ENCODE data around the gene RXRA. TPM values are rescaled to one million over a fixed set of nuclear protein-coding genes. Genes with fewer than 3 reads are reported as not detected.

Gene RXRA
- total RNA-seq, 1 experiment from 2014 or later, result 39.1 TPM

- Histone ChIP-seq H3K27me3 (no peaks in the 10 kb centered on the region), H3K36me3 (no peaks in the 10 kb centered on the region), H3K9me3 (replicated peaks) (no peaks in the 10 kb centered on the region), H3K4me3 (no peak overlapping the region), H3K4me1 (no peaks in the 10 kb centered on the region), H3K27ac (no peak overlapping the region)
- no peak for DNase-seq
Observed at GRCh38 chr9:134352247-134352933, 26.1 kb downstream of the RXRA start.

DNA sequence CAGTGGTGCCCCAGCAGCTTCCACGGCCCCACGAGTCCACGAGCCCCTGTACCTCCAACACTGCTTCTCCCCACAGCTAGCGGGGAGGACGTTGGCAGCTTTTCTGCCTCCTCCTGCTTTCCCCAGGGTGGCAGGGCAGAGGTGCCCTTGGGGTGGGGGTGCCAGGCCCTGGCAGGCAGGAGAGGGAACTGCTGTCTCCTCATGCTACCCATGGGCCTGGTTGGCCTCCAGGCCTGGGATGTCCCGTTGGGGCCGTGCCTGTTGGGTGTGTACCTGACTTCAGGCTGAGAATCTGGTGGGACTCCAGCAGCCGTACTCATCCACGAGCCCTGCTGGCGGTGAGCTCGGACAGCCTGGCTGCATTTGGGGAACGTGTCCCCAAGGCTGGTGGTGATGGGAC lies 27.3 kb downstream of the RXRA start:
- H3K36me3 ChIP-seq, result no peaks in the 10 kb centered on the region
- no peak overlapping the region for H3K27ac ChIP-seq
- no peaks in the 10 kb centered on the region for H3K4me1 ChIP-seq
- no peak for DNase-seq
- no peaks in the 10 kb centered on the region for H3K9me3 ChIP-seq (replicated peaks)
- H3K4me3 ChIP-seq, result no peak overlapping the region
- H3K27me3 ChIP-seq, result no peaks in the 10 kb centered on the region

DNA sequence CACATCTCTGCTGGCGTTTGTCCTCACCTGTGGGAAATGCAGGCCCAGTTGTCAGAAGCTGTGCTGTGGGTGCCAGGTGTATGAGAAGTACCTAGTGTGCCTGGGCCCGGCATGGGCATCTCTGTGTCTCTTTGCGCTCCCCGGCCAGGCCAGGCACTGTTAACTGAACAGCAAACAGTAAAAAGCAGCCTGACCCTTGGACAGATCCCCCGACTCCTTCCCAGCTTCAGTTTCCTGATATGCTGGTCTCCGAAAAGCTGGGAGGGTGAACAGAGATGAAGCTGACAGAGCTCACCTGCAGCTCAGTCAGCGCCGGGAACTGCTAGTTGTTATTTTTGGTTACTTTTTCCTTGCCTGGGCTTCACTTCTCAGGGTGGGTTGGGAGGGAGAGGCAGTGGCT lies 28.9 kb downstream of the RXRA start:
- no peak overlapping the region for H3K27ac ChIP-seq
- H3K4me3 ChIP-seq, result no peak overlapping the region
- H3K36me3 ChIP-seq, result no peaks in the 10 kb centered on the region
- no peak for DNase-seq
- H3K27me3 ChIP-seq, result no peaks in the 10 kb centered on the region
- no peaks in the 10 kb centered on the region for H3K9me3 ChIP-seq (replicated peaks)
- no peaks in the 10 kb centered on the region for H3K4me1 ChIP-seq

- Histone ChIP-seq H3K36me3 (no peaks in the 10 kb centered on the region), H3K4me1 (no peaks in the 10 kb centered on the region), H3K27me3 (no peaks in the 10 kb centered on the region), H3K9me3 (replicated peaks) (no peaks in the 10 kb centered on the region), H3K4me3 (no peak overlapping the region), H3K27ac (no peak overlapping the region)
- no peak for DNase-seq
Observed at GRCh38 chr9:134355561-134356279, 29.5 kb downstream of the RXRA start.

DNA sequence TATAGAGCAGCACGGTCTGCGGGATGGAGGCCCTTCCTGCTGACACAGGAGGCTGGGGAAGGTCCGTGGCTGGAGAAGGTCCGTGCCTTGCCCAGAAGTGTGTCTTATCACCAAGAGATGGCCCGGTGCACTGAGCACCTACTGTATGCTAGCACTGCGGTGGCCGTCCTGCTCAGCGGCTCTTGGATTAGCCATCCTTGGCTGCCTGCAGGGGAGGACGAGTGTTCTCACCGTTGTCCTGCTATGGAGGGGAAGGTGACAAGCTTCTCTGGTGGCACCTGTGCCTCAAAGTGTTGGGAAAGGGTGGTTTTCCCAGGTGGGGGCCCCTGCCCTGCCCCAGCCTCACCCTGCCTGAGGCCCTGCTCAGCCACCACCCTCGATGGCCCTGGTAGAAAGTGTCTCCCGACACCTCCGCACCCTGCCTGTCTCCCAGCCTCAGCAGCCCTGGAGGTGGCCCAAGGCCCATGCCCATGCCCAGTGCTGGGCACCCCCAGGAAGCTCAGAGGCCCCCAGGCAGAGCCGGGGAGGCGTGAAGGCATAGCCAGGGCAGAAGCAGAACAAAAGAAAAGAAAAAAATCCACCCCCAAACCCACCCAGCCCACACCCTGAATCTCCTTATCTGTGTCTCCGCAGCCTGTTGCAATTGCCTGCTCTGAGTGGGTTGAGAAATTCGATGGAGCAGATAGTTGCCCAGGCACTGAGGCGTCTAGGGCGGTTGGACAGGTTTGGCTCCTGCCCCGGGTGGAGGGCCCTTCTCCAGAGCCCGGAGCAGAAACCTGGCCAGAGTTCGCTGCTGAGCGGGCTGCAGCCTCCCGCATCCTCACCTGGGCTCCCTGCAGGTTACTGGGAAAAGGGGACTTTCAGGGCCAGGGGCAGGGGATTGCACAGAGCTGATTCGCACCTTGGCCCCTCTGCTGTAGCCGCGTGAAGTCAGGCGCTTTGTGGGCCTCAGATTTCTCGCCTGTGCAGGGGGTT lies 30.5 kb downstream of the RXRA start:
- H3K4me1 ChIP-seq, result no peaks in the 10 kb centered on the region
- no peaks in the 10 kb centered on the region for H3K36me3 ChIP-seq
- H3K27me3 ChIP-seq, result no peaks in the 10 kb centered on the region
- DNase-seq, result no peak
- H3K4me3 ChIP-seq, result no peak overlapping the region
- no peaks in the 10 kb centered on the region for H3K9me3 ChIP-seq (replicated peaks)
- no peak overlapping the region for H3K27ac ChIP-seq

DNA sequence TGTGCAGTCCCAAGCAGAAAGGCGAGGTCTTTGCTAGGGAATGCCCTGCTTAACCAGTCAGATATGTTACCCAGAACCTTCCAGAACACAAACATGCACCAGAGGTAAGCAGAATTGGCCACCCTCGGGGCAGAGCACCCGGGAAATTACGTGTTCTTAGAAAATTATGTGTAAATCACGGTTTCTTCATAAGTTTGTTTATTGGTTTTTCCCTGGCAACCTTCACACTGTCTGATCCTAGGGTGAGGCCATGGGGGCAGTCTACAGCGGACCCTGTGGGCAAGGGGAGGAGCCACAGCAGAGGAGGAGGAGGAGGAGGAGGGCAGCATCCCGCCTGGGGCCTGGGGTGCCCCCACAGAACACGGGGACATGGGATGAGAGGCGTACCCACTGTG lies 31.4 kb downstream of the RXRA start:
- Histone ChIP-seq H3K27ac (no peak overlapping the region), H3K27me3 (no peaks in the 10 kb centered on the region), H3K4me1 (no peaks in the 10 kb centered on the region), H3K36me3 (no peaks in the 10 kb centered on the region), H3K9me3 (replicated peaks) (no peaks in the 10 kb centered on the region), H3K4me3 (no peak overlapping the region)
- DNase-seq, result no peak

DNA sequence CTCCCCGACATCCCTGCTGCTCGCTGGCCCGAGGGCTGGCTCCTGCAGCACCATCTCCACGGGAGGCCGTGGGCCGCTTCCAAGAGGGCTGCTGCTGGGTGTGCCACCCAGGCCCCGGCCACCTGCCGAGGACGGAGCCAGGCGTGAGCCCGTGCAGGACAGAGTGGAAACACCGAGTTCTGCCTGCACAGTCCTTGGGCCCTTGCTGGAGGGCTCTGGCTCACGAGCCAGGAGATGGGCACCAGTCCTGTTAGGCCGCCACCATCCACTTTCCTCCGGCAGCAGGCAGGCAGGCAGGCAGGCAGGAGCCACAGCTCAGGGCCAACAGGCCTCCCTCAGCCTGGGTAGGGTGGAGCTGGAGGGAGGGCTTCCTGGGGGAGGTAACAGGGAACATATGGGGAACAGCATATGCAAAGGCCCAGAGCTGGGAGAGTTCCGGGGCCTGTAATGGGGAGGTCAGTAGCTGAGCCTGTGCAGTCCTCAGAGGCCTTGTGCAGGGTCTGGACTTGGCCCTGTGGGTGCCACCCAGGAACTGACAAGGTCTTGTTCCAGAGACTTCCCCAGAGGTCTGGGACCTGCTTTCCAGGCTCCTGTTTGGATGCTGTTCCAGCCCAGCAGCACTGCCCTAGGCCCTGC lies 31.9 kb downstream of the RXRA start:
- no peak overlapping the region for H3K4me3 ChIP-seq
- H3K4me1 ChIP-seq, result no peaks in the 10 kb centered on the region
- H3K27ac ChIP-seq, result no peak overlapping the region
- no peaks in the 10 kb centered on the region for H3K27me3 ChIP-seq
- no peak for DNase-seq
- H3K36me3 ChIP-seq, result no peaks in the 10 kb centered on the region
- no peaks in the 10 kb centered on the region for H3K9me3 ChIP-seq (replicated peaks)

DNA sequence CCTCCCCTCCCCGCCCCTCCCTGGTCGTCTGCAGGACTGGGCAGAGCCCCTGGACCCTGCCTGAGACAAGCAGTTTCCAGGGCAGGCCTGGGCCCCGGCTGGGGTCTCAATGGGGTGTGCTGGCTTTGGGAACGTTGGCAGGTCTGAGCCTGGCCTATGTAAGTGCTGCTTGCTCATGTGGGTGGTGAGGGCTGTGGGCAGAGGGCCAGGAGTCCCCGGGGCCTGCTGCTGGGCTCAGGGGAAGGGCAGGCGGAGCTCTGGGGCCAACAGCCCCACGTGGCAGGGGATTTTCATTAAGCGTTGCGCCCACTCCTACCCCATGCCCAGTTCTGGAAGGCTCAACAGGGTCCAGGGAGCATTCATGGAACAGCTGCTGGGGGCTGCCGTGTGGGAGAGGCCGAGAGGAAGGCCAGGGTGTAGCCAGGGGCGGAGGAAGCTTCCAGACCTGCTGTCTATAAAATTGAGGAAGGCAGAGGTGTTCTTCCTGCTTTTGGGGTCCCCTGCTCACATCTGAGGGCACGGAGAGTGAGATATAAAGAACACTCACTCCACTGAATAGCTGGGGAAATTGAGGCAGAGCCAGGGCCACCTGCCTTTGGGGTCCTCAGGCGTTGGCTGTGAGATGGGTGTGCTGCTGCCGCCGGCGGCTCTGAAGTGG lies 32.5 kb downstream of the RXRA start:
- Histone ChIP-seq H3K27me3 (no peaks in the 10 kb centered on the region), H3K9me3 (replicated peaks) (no peaks in the 10 kb centered on the region), H3K27ac (no peak overlapping the region), H3K4me3 (no peak overlapping the region), H3K4me1 (no peaks in the 10 kb centered on the region), H3K36me3 (no peaks in the 10 kb centered on the region)
- peak; percentile 28 to 39 for DNase-seq

DNA sequence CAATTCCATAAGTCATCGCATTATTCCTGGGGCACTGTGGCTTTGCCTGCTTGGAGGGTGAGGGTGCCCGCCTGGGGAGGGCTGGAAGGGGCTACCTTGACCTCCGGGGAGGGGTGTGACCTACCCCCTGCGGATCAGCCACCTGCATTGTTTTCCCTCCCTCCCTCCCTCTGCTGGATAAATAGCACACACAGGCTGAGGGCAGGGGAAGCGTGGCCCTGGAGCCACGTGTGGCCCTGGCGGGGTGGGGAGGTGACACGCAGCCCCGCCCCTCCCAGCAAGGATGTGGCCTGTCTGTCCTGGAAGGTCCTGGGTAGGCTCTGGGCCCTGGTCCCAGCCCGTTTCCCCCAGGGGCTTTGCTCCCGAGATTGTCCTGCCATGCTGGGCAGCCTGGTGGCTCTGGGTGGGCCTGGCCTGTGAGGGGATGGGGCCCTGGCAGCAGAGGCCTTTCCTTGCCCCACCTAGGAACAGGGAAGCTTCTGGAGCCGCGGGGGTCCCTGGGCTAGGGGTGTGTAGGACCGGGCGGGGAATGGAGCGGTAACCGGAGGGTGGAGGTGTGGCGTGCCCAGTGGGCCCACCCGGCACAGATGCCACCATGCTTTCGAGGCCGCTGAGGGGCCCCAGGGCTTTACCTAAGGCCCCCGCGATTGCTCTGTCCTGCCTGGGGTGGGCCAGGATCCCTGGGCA lies 33.4 kb downstream of the RXRA start:
- H3K36me3 ChIP-seq, result no peaks in the 10 kb centered on the region
- no peak overlapping the region for H3K27ac ChIP-seq
- no peaks in the 10 kb centered on the region for H3K27me3 ChIP-seq
- no peak for DNase-seq
- no peak overlapping the region for H3K4me3 ChIP-seq
- H3K4me1 ChIP-seq, result no peaks in the 10 kb centered on the region; the same call in 1 of the 2 replicates
- H3K9me3 ChIP-seq (replicated peaks), result no peaks in the 10 kb centered on the region

GRCh38 chr9:134360180-134360759 lies 34.0 kb downstream of the RXRA start:
- Histone ChIP-seq H3K9me3 (replicated peaks) (no peaks in the 10 kb centered on the region), H3K36me3 (no peaks in the 10 kb centered on the region), H3K27me3 (no peaks in the 10 kb centered on the region), H3K4me1 (peaks cover 2% of the 10 kb centered on the region; the same call in 1 of the 2 replicates), H3K4me3 (no peak overlapping the region), H3K27ac (no peak overlapping the region)
- DNase-seq, result no peak

DNA sequence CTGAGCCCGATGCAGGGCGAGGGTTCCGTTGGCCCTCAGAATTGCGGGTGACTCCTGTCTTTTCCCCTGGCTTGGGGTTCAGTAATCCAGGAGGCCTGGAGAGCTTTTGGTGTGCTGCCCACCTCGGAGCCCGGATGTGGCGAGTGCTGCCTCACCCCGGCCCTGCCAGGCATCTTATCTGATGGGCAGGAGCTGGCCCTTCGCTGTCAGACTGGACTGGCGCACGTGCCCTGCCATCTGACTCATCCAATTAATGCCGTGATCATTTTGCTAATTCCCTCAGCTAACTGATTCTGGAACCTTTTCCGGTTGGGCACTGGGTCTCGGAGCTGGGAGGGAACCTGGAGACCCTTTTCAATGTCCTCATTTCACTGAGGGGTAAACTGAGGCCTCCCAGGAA lies 34.6 kb downstream of the RXRA start:
- Histone ChIP-seq H3K27me3 (no peaks in the 10 kb centered on the region), H3K27ac (no peak overlapping the region), H3K9me3 (replicated peaks) (no peaks in the 10 kb centered on the region), H3K4me1 (peaks cover 8% of the 10 kb centered on the region; the same call in 1 of the 2 replicates), H3K4me3 (no peak overlapping the region), H3K36me3 (no peaks in the 10 kb centered on the region)
- DNase-seq, result no peak

GRCh38 chr9:134361426-134361825 lies 35.2 kb downstream of the RXRA start:
- no peak for DNase-seq
- H3K36me3 ChIP-seq, result no peaks in the 10 kb centered on the region
- H3K27me3 ChIP-seq, result no peaks in the 10 kb centered on the region
- H3K4me1 ChIP-seq, result peaks cover 11% of the 10 kb centered on the region; the same call in 1 of the 2 replicates
- H3K4me3 ChIP-seq, result no peak overlapping the region
- H3K9me3 ChIP-seq (replicated peaks), result no peaks in the 10 kb centered on the region
- no peak overlapping the region for H3K27ac ChIP-seq

GRCh38 chr9:134361843-134362414 lies 35.7 kb downstream of the RXRA start:
- no peaks in the 10 kb centered on the region for H3K27me3 ChIP-seq
- no peaks in the 10 kb centered on the region for H3K9me3 ChIP-seq (replicated peaks)
- no peak for DNase-seq
- no peak overlapping the region for H3K27ac ChIP-seq
- no peak overlapping the region for H3K4me3 ChIP-seq
- H3K4me1 ChIP-seq, result peaks cover 11% of the 10 kb centered on the region; the same call in 1 of the 2 replicates
- no peaks in the 10 kb centered on the region for H3K36me3 ChIP-seq
